Activated CD4-positive, CD25-positive, alpha-beta regulatory T cell (primary cell): ENCODE data around the gene FMO5.
"Not testable (repeated sequence)": the region's sequence is repeated elsewhere in the genome, so short reads cannot be mapped to it uniquely, and the experiment has no call there.

ENCODE experiments used
- DNase-seq, 4 experiments: peaks; one replicate each; lab custom pipeline; 2025; lab: John Stamatoyannopoulos, UW

Gene FMO5

DNA sequence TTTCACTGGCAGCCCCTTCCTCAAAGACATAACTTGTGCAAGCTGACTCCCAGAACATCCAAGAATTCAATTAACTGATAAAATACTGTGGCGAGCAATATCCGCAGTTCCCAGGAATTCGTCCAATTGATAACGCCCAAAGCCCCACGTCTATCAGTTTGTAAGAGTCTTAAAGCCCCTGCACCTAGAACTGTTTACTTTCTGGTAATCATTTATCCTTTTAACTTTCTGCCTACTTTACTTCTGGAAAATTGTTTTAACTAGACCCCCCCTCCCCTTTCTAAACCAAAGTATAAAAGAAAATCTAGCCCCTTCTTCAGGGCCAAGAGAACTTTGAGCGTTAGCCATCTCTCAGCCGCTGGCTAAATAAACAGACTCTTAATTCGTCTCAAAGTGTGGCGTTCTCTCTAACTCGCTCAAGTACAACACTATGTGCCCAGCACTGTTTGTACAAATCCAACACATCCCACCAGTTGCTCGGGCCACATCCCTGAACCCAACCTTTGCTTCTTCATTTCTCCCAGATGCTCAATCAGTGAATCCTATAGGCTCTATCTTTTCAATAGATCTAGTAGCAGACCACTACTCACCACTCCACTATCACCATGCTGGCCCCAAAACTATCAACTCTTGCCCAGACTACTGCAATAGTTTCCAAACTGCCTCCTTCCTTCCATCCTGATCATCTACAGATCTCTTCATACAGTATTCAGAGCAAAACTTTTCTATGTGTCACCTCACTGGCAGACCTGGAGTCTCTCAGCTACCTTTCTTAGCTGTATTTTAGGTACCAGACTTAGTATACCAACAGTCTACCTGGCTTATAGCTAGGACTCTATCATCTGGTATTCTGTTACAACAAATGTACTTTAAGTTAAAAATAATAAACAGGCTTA is 14.0 kb upstream of the FMO5 start:
- no peak for DNase-seq

DNA sequence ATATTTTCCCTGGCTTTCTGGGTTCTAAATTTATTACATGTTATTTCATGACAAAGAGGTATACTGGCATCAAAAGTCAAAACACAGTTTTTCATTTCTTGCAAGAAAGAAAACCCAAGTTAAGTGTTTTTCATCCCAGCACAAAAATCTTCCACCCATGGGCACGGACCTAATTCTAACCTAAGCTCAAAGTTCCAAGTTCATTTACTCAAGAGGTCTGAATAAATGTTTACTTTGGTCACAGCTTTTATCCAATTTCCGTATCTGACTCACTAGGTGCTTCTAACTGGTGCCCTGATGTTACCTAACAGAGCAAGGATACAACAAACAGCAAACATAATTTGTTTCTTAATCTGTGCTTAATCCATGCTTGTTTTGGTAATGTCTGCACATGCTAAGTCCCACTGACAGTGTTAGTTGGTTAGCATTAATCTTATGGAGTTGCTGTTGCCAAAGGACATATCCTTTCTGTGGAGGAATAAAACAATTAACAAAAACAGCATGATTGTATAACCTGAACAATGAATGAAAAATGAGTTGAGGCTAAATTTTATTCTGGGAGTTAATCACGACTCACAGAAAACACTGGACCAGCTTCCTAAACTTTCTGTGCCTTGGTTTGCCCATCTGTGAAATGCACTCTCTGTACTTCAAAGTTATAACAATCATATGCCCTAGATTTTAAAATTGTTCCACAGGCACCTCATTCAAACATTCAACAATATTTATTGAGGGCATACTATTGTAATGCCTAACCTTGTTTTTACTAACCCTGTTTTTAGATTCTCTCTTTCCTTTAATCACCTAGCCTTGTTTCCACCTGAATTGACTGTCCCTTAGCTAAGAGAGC is 13.1 kb upstream of the FMO5 start:
- no peak for DNase-seq

DNA sequence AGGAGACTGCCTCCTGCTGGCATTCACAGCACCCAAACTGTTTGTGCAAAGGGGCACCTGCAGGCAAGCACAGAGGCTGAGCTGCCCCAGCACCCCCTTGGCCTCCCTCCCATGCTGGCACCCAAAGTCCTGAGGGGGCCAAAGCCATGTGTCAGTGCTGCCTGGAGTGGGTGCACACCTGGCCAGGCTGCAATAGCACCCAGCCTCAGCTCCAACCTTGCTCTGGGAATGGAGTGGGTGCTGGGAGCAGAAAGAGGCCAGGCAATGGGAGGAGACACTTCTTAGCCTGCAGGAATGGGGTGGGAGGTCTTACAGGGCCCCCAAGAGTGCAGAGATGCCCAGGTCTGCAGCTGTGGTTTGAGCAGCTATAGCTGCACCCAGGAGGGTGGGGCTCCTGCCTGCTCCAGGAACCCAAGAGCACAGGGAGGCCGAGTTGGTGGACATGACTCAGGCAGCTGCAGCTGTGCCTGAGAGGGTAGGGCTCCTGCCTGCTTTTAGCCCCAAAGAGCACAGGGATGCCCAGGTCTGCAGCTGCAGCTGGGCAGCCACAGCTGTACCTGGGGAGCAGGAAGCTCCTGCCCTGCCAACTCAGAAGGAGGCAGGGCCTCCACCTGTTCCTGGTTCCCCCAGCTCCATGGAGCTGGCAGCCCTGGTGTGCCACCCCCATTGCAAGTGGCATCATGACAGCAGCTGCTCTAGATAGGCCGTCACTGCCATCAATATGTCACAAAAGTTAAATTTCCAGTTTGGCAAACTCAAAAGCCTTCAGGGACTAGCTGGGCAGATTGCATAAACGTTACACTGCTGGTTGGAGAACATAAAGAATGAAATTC is 12.0 kb upstream of the FMO5 start:
- no peak for DNase-seq

DNA sequence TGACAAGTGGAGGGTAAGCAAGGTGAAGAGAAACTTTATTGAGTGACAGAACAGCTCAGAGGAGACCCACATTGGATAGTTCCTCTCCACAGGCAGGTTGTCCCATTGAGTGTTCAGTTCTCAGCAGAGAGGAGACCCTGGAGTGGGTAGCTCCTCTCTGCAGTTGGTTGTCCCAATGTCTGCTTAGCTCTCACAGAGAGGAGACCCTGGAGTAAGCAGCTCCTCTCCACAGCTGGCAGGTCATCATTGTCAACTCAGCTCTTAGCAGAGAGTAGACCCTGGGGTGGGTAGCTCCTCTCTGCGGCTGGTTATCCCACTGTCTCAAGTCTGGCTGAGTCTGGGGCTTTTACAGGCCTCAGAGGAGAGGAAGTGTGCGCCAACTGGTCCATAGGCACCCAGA is 11.3 kb upstream of the FMO5 start:
- DNase-seq: no peak

DNA sequence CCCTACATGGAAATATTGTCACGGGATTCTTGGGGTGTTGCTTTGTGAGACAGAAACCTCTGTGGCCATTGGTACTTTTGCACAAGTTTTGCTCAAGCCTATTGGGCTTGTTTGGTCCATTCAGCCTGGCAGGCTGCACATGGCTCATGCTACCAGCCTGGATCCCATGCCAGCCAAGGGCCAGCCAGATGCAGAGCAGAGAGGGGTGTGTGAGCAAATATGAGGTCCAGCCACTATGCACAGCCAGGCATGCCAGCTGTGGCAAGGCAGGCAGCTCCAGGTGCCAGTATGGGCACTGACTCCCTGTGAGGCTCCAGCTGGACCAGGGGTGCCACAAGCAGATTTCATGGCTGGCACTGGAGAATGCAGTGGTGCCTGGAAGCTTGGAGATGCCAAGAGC is 10.7 kb upstream of the FMO5 start:
- no peak for DNase-seq

DNA sequence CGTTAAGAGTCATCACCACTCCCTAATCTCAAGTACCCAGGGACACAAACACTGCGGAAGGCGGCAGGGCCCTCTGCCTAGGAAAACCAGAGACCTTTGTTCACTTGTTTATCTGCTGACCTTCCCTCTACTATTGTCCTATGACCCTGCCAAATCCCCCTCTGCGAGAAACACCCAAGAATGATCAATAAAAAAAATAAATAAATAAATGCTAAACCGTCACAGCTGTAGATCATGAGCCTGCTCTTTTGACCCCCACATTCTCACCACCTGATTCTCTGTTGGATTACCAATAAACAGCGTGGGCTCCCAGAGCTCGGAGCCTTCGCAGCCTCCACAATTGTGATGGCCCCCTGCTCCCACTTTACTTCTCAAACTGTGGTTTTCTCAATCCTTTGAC is 8.8 kb upstream of the FMO5 start:
- not testable (repeated sequence) for DNase-seq

DNA sequence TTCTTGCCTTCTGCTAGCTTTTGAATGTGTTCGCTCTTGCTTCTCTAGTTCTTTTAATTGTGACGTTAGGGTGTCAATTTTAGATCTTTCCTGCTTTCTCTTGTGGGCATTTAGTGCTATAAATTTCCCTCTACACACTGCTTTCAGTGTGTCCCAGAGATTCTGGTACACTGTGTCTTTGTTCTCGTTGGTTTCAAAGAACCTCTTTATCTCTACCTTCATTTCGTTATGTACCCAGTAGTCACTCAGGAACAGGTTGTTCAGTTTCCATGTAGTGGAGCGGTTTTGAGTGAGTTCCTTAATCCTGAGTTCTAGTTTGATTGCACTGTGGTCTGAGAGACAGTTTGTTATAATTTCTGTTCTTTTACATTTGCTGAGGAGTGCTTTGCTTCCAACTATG is 5.9 kb upstream of the FMO5 start:
- DNase-seq: not testable (repeated sequence)

DNA sequence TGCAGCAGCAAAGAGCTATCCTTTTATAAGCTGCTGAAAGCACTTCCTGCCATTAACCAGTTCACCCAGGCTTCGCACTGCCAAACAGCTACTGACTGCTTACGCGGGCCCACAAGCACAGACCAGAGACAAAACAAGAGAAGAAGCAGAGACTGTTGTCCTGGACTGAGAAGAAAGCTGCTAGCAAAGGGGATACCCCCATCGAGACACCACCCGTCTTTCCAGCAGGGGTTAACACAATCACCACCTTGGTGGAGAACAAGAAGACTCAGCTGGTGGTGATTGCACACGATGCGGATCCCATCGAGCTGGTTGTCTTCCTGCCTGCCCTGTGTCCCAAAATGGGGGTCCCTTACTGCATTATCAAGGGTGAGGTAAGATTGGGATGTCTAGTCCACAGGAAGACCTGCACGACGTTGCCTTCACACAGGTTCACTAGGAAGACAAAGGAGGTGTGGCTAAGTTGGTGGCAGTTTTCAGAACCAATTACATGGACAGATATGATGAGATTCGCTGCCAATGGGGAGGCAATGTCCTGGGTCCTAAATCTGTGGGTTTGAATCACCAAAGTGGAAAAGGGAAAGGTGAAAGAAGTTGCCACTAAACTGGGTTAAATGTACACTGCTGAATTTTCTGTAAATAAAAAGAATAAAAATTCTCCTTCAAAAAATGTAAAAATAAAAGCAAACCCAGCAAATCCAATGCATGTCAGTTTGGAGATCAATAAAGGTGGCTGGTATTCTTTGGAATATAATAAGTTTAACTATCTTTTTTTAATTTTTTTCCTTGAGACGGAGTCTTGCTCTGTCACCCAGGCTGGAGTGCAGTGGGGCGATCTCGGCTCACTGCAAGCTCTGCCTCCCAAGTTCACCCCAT is 1.2 kb downstream of the FMO5 start:
- DNase-seq: no peak

DNA sequence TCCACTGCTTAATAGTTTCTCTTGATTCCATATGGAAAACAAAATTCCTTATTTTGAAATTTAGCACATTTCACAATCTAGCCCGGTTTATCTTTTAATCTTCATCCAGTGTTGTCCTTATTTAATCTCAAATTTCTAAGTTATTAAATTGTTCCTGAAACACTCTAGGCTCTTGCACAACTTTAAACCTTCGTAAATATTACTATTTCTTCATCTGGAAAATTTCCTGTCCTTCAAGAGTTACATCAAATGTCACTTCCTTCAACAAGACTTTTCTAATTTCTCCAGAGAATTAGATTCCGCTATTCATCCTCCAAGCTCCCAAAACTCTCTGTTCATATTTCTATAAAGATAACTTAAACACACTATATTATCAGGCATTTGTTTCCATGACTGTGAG is 6.5 kb downstream of the FMO5 start:
- no peak for DNase-seq

DNA sequence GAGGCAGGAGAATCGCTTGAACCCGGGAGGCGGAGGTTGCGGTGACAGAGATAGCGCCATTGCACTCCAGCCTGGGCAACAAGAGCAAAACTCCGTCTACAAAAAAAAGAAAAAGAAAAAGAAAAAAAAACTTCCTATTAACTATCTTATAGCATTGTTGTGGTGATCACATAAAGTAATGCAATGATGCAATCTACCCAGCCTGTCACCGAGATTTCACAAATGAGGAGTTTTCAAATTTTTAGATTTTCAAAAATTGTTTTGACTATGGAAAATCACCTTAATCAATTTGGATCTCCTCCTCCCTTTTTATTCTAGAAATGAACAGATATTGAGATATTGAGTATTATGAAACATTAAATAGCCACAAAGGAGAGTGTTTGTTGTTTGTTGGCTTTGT is 8.0 kb downstream of the FMO5 start:
- no peak for DNase-seq

DNA sequence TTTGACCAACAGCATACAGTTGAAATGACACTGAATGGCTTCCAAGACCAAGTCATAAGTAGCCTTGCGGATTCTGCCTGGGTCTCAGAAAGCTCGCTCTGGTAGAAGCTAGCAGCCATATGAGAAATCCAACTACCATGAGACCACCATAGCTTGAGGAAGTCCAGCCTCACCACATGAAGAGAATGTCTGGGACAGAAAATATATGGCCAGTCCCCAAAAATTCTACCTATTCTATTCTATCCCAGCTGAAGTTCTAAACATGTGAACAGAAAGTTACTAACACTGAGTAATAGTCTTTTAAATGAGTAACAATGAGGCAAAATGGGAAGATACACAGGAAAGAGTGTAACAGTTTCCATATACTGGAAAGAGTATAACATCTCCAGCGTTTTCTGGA is 9.0 kb downstream of the FMO5 start:
- no peak for DNase-seq

DNA sequence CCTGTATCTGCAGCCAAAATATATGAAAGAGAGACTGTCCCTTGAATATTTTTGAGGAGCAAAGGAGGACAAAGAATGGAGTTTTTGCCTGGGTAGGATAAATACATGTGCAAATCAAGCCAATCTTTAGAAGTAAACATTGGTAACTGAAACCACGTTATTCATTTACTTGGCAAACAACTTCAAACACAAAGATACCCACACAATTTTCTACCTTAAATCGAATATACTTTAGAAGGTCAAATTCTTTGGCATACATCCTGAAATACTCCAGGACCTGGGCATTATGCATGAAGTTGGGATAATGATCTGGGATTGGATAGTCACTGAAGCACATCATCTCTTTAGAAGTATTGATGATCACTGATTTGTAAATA is 9.6 kb downstream of the FMO5 start:
- no peak for DNase-seq

DNA sequence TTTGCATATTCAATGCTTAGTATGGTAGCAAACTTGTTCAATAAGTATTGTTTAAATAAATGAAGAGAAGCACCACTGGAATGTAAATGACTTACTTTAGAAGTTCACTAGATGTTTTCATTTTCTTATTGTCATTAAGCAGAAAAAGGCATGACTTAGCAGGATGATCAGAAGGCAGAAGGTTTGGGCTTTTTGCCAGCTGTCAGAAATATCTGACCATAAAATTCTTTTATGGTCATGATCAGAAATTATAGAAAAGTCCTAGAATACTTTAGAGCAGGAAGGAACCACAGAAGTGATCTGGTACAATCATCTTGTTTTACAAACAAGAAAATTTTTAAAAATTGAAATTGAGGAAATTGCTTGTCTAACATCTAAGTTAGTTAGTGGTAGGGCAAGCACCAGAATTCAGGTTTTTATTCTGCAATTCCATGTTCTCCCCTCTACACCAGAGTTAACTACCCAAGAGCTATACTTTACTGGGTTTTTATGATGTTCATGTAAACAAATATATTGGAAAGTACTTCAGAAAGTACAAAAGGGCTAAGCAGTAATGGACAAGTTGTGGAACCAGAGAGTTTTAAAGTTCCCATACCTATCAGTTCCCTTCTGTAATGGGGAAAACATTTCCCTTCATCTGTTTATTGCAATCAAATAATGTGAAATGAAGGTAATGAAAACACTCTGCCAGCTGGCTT is 10.1 kb downstream of the FMO5 start:
- DNase-seq: no peak

DNA sequence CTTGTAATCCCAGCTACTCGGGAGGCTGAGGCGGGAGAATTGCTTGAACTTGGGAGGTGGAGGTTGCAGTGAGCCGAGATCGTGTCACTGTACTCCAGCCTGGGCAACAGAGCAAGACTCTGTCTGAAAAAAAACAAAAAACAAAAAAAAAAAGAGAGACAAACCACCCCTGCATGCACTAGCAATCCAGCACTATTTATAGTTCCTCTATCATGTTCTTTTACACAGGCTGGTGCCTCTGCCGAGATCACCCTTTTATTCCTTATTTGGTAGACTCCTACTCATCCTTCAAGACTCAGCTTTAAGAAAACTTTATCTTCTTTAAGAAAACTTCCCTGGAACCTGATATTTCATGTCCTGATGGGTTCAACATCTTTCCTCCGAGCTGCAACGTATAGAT is 10.8 kb downstream of the FMO5 start:
- no peak for DNase-seq

DNA sequence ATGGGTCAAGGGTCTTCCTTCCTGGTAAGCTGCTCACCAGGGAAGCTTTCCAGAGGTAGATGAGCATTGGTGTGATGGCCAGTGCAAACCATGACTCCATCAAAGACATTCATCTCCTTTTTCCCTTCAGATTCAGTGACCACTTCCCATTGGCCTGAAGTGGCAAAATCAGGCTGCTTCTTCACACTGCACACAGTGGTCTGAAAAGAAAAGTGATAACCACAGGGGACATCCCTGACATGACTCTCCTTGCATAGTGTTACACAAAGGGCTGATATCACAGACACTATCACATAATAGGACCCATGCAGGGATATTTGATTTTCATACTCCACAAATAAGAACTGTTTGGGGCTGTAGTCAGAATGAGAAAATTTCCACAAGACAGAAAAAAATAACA is 11.9 kb downstream of the FMO5 start:
- DNase-seq: no peak

DNA sequence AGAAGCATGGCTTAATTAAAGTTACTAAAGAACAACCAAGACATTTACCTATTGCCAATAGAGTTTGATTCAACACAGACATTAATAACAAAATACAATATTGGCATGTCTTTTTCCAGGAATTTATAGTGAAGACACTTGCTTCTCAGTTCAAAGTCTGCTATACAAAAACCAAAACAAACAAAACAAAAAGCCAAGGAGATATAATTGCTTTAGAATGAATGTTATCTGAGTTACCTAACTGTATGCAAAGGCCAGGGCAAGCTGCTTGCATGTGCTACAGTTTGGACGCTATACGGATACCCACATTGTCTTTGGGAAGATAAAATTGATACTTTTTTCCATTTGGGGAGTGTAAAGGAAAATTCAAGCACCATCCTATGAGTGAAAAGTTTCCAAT is 13.6 kb downstream of the FMO5 start:
- no peak for DNase-seq

DNA sequence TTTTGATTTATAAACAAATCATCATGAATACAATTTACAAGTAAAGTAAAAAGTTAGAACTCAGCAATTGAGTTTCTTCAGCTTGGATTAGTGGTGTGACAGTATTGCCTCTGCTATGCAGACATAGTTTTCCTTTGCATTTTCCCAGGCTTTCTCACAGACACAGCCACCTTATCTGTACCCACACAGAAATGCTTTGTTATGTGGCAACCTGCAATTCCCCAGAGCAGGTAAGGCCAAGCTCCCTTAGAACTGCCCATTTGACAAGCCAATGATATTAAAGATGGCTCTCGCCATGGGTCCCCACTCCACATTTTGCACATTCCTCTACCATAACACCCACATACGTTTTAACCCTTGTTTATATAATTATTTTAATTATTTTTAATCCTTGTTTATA is 14.2 kb downstream of the FMO5 start:
- DNase-seq: no peak

DNA sequence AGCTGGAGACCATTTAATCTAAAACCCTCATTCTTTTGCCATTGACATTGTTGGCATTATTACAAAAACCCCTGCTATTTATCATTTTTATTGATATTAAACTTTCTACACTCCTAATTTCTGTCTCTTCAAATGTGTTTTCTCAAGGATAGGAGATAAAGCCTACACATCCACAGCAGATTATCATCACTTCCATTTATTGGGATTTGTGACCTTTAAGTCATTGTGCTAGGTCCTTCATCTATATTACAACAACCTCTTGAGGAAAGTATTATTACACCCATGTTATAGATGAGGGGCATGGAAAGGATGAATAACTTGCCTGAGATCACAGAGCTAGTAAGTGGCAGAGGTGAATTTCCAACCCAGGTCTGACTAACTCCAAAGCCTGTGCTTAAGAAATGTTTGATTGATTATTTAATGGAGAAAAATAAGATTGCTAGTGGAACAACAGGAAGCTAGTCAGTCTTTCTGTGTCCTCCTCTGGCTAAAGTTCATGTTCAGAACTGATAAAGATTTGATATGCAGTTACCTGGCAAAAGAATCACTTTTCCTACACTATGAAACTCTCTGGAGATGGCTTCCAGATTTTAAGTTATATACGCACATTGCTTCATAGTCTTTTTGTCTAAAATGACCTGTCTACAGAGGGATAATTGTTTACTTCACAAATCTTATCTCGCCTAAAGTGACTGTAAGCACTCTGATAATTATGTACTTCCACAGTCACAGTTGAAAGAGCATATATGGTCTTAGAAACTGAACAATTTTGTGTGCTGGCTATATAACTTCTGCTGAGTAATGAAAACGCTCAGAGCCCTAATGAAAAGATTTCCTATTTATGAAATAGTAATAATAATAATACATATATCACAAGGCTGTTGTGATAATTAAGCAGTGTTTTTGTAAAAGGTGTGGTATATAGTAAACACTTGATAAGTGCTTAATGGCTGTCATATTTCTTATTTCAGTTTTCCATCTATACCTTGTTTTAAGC is 15.0 kb downstream of the FMO5 start:
- DNase-seq: no peak

DNA sequence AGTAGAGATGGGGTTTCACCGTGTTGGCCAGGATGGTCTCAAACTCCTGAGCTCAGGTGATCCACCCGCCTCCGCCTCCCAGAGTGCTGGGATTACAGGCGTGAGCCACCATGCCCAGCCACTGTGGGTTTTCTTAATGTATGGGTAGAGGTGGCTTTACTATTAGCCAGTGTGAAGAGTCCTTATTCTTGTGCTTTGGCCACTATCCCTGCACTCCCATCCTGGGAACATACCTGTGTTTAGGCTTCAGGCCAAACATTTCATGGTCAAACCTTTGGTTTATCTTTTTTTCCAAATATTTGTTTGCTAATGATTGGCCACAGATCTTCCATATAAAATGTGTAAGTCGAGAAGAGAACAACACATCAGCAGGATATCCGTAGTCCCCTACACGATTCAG is 16.5 kb downstream of the FMO5 start:
- no peak for DNase-seq

DNA sequence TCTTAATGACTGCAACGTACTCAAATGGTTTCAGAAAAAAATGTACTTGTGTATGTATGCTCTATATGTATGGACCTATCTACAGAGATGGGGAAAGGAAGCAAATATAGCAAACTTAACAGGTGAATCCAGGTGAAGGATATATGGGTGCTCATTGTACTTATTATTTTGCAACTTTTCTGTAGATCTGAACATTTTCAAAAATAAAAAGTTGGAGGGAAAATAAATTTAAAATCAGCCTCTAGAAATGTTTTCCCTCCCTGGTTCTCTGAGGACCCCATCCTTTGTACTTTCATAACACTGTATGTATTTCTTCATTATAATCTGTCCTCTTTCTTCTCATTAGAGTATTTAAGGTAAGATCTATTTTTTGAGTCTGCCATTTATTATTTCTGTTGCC is 17.9 kb downstream of the FMO5 start:
- DNase-seq: no peak
